ENCODE results near the gene SLC6A12. TPM values are rescaled to one million over a fixed set of nuclear protein-coding genes. Genes with fewer than 3 reads are reported as not detected.
A peak's percentile ranks its signal among the peaks of the same experiment; 100 is the strongest.

Gene SLC6A12
- total and polyA plus RNA-seq, 9 of the 15 experiments (the other 6 are each of a cell fraction or from before 2014, with no cell fraction given) = not detected

DNA sequence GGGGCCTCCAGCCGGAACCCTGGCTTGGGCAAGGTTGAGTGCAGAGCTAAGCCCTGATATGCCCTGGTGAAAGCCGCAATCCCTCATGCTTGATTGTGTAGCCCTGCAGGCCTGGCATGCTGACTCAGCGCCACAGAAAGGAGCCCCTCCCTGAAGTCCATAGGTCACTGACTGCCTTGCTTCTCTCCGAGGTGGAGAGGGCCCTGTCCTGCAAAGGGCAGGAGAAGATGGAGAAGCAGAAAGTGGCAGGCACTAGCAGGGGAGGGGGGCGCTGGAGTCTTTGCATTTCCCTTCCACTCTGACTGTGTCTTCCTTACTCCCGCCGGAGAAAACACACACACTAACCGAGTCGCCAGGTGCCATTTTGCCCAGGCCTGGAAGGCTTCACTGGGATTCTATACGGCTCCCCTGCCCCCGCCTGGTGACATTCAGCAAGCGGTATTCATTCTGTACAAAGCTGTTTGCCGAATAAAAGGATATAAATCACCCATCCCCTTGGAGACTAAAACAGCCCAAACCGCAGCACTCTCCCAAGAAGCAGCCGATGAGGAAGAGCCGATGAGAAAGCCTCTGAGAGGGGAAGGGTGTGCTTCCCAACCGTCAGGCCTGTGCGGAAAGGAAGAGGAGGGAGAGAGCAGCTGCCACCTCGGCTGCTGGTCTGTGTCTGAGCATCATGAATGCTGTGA lies 69.8 kb downstream of the SLC6A12 start:
- intact Hi-C loops (cut with micrococcal nuclease) (no loop called here), in situ Hi-C loops (cut with MboI) (no loop called here)
- Histone ChIP-seq H3K9ac (ENCODE audit: insufficient read depth in 1 of 2, low read depth in 2 of 2, low read length in 2 of 2) (no peak overlapping the region), H3K27me3 (ENCODE audit: control insufficient read depth in 2 of 2, insufficient read depth in 2 of 2, low read length in 2 of 2) (peaks cover 15 to 57% of the 10 kb centered on the region in 2 experiments), H3K27ac (ENCODE audit: extremely low read depth, low read depth, low read length) (no peak overlapping the region), H3K9me1 (ENCODE audit: control insufficient read depth, insufficient read depth, low read length) (no peaks in the 10 kb centered on the region), H3K36me3 (ENCODE audit: control insufficient read depth, insufficient read depth, low read length) (no peaks in the 10 kb centered on the region), H2AFZ (ENCODE audit: low read depth, low read length) (no peak overlapping the region), H3K79me2 (ENCODE audit: control insufficient read depth, insufficient read depth, low read length) (no peaks in the 10 kb centered on the region), H4K20me1 (replicated peaks; ENCODE audit: control insufficient read depth, insufficient read depth, low read length) (no peaks in the 10 kb centered on the region), H3K4me2 (ENCODE audit: insufficient read depth, low read length) (no peak overlapping the region), H3K4me3 (no peak overlapping the region), H3K4me1 (replicated peaks in 1 of 2; ENCODE audit: control insufficient read depth in 2 of 2, insufficient read depth in 2 of 2, low read length in 2 of 2) (peaks cover 0 to 2% of the 10 kb centered on the region in 2 experiments; a peak in 2 of 5 replicates), H3K9me3 (replicated peaks; ENCODE audit: control insufficient read depth, insufficient read depth, low read depth, low read length) (no peaks in the 10 kb centered on the region)
- BruUV-seq (replicated peaks) = no TSS peak
- ChIA-PET POLR2A (no interaction called here), CTCF (ENCODE audit: low intra/inter-chr PET ratio) (no interaction called here)
- ATAC-seq = no peak; the same call in 2 of the 3 replicates
- 15% methylated on average over 11 of the region's 19 CpGs for WGBS (ENCODE audit: insufficient coverage, low coverage, missing lambda C conversion rate)
- FAIRE-seq = no peak
- DNase-seq (ENCODE audit: extremely low read depth in 1 of 4, low spot score in 3 of 4) = no peak
- TF ChIP-seq, protein P1, sequence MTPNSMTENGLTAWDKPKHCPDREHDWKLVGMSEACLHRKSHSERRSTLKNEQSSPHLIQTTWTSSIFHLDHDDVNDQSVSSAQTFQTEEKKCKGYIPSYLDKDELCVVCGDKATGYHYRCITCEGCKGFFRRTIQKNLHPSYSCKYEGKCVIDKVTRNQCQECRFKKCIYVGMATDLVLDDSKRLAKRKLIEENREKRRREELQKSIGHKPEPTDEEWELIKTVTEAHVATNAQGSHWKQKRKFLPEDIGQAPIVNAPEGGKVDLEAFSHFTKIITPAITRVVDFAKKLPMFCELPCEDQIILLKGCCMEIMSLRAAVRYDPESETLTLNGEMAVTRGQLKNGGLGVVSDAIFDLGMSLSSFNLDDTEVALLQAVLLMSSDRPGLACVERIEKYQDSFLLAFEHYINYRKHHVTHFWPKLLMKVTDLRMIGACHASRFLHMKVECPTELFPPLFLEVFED (CRISPR knock-in tag; conservative IDR thresholded peaks at IDR 0.05) = no peak
- TF ChIP-seq, protein P2, sequence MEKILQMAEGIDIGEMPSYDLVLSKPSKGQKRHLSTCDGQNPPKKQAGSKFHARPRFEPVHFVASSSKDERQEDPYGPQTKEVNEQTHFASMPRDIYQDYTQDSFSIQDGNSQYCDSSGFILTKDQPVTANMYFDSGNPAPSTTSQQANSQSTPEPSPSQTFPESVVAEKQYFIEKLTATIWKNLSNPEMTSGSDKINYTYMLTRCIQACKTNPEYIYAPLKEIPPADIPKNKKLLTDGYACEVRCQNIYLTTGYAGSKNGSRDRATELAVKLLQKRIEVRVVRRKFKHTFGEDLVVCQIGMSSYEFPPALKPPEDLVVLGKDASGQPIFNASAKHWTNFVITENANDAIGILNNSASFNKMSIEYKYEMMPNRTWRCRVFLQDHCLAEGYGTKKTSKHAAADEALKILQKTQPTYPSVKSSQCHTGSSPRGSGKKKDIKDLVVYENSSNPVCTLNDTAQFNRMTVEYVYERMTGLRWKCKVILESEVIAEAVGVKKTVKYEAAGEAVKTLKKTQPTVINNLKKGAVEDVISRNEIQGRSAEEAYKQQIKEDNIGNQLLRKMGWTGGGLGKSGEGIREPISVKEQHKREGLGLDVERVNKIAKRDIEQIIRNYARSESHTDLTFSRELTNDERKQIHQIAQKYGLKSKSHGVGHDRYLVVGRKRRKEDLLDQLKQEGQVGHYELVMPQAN (IDR thresholded peaks at IDR 0.05; ENCODE audit: borderline replicate concordance) = no peak
- no peak for TF ChIP-seq RHOXF2B (CRISPR knock-in tag; conservative IDR thresholded peaks at IDR 0.05)
- TF ChIP-seq ZNF316 (IDR thresholded peaks at IDR 0.05) = peak; percentile 83
- TF ChIP-seq ZNF274 (IDR thresholded peaks at IDR 0.05; ENCODE audit: borderline replicate concordance, low read depth, low read length) = no peak
- no peak for TF ChIP-seq CREM (IDR thresholded peaks at IDR 0.05; ENCODE audit: low read depth)
- peak; percentile 83 for TF ChIP-seq C11orf30 (IDR thresholded peaks at IDR 0.05; ENCODE audit: low read depth)
- TF ChIP-seq ZBTB7A (IDR thresholded peaks at IDR 0.05; ENCODE audit: borderline replicate concordance, control insufficient read depth, low read depth, low read length) = no peak
- TF ChIP-seq, protein P3, sequence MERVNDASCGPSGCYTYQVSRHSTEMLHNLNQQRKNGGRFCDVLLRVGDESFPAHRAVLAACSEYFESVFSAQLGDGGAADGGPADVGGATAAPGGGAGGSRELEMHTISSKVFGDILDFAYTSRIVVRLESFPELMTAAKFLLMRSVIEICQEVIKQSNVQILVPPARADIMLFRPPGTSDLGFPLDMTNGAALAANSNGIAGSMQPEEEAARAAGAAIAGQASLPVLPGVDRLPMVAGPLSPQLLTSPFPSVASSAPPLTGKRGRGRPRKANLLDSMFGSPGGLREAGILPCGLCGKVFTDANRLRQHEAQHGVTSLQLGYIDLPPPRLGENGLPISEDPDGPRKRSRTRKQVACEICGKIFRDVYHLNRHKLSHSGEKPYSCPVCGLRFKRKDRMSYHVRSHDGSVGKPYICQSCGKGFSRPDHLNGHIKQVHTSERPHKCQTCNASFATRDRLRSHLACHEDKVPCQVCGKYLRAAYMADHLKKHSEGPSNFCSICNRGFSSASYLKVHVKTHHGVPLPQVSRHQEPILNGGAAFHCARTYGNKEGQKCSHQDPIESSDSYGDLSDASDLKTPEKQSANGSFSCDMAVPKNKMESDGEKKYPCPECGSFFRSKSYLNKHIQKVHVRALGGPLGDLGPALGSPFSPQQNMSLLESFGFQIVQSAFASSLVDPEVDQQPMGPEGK (CRISPR knock-in tag; IDR thresholded peaks at IDR 0.05; ENCODE audit: borderline replicate concordance) = no peak
- TF ChIP-seq, protein P4, sequence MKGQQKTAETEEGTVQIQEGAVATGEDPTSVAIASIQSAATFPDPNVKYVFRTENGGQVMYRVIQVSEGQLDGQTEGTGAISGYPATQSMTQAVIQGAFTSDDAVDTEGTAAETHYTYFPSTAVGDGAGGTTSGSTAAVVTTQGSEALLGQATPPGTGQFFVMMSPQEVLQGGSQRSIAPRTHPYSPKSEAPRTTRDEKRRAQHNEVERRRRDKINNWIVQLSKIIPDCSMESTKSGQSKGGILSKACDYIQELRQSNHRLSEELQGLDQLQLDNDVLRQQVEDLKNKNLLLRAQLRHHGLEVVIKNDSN (CRISPR knock-in tag; IDR thresholded peaks at IDR 0.05) = no peak
- no peak for TF ChIP-seq HLTF (IDR thresholded peaks at IDR 0.05)
- no peak for TF ChIP-seq RAD21 (CRISPR knock-in tag; conservative IDR thresholded peaks at IDR 0.05 in 1 of 2, IDR thresholded peaks at IDR 0.05 in 1 of 2)
- TF ChIP-seq ZBTB1 (CRISPR knock-in tag; IDR thresholded peaks at IDR 0.05; ENCODE audit: borderline replicate concordance, low read depth) = no peak
- TF ChIP-seq ASH1L (IDR thresholded peaks at IDR 0.05; ENCODE audit: borderline replicate concordance, low read depth, partially characterized antibody) = no peak
- TF ChIP-seq RNF2 (IDR thresholded peaks at IDR 0.05) = no peak
